ENCODE results near the gene TMSB10.
"Not testable (repeated sequence)": the region's sequence is repeated elsewhere in the genome, so short reads cannot be mapped to it uniquely, and the experiment has no call there.

The TMSB10 gene

DNA sequence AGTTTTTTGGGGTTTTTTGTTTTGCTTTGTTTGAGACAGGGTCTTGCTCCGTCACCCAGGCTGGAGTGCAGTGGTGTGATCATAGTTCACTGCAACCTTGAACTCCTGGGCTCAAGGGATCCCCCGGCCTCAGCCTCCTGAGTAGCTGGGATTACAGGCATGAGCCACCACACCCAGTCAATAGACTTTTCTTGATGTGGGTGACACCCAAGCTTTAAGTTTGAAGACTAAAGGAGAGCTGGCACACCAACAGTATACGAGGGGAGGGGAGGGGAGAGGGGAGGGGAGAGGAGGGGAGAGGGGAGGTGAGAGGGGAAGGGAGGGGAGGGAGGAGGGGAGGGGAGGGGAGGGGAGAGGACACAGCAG, 40.4 kb downstream of the TMSB10 start:
- H3K9me3 ChIP-seq (ENCODE audit: control insufficient read depth, insufficient read depth, low read length); H3K27me3 ChIP-seq (ENCODE audit: control insufficient read depth, insufficient read depth, low read length); H3K9ac ChIP-seq (ENCODE audit: low read depth, low read length); H3K4me1 ChIP-seq (ENCODE audit: control insufficient read depth, insufficient read depth, low read length); H3K4me3 ChIP-seq (ENCODE audit: low read depth, low read length); H3K36me3 ChIP-seq (ENCODE audit: control insufficient read depth, insufficient read depth, low read length): not testable (repeated sequence)

DNA sequence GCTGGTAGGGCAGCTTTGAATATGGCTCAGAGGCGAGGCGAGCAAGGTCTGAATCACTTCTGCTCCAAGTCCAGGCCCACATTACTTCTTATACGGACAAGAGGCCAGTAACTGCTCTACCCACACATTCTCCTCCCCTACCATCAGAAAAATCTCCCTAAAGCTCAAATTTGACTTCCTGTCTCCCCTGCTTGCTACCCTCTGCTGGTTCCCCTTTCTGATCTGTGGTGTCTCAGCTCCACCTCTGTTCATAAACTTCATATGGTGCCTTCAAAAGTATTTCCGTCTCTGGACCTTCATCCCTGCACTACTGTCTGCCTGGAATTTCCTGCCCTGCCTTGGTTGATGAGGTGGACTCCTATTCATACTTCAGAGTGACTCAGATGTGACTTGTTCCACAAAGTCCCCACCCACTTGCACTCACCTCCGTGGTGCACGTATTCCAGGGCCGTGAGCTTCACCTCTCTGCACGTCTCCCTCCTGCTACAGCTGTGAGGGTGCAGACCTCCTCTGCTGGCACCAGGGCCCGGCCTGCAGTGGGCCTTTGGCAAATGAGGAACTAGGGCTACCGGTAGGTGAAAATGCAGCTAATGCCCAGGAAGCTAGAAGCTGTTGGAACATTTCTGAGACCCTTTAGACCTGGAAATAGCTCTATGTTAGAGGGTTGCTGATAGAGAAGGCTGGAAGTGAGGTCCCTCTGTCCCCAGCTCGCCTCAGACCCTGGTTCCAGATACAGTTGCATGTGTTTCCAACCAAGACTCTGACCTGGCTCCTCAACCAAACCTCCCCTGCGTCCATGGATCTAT, 41.0 kb downstream of the TMSB10 start:
- Histone ChIP-seq H3K27me3 (ENCODE audit: control insufficient read depth, insufficient read depth, low read length) (no peaks in the 10 kb centered on the region), H3K9me3 (ENCODE audit: control insufficient read depth, insufficient read depth, low read length) (no peaks in the 10 kb centered on the region), H3K36me3 (ENCODE audit: control insufficient read depth, insufficient read depth, low read length) (no peaks in the 10 kb centered on the region), H3K4me1 (ENCODE audit: control insufficient read depth, insufficient read depth, low read length) (peaks cover 4% of the 10 kb centered on the region), H3K4me3 (ENCODE audit: low read depth, low read length) (no peak overlapping the region), H3K9ac (ENCODE audit: low read depth, low read length) (no peak overlapping the region)

DNA sequence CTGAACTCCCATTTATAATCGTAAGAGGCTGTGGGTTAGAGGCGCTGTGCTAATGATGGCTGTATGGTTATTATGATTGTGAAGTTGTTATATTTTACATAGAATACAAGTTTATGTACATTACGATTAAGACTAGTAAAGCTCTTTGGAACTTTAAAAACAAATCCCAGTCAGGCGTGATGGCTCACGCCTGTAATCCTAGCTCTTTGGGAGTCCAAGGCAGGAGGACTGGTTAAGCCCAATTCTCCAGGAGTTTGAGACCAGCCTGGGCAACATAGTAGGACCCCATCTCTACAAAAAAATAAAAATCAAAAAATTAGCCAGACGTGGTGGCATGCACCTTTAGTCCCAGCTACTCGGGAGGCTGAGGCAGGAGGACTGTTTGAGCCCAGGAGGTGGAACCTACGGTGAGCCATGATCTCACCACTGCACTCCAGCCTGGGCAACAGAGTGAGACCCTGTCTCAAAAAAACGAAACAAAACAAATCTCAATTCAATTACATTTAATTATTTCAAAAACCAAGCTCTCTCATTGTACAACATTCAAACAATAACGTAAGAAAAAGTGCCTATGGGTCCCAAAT, 41.6 kb downstream of the TMSB10 start:
- Histone ChIP-seq H3K36me3 (ENCODE audit: control insufficient read depth, insufficient read depth, low read length) (no peaks in the 10 kb centered on the region), H3K4me3 (ENCODE audit: low read depth, low read length) (no peak overlapping the region), H3K9ac (ENCODE audit: low read depth, low read length) (no peak overlapping the region), H3K9me3 (ENCODE audit: control insufficient read depth, insufficient read depth, low read length) (no peaks in the 10 kb centered on the region), H3K27me3 (ENCODE audit: control insufficient read depth, insufficient read depth, low read length) (no peaks in the 10 kb centered on the region), H3K4me1 (ENCODE audit: control insufficient read depth, insufficient read depth, low read length) (peaks cover 4% of the 10 kb centered on the region)

DNA sequence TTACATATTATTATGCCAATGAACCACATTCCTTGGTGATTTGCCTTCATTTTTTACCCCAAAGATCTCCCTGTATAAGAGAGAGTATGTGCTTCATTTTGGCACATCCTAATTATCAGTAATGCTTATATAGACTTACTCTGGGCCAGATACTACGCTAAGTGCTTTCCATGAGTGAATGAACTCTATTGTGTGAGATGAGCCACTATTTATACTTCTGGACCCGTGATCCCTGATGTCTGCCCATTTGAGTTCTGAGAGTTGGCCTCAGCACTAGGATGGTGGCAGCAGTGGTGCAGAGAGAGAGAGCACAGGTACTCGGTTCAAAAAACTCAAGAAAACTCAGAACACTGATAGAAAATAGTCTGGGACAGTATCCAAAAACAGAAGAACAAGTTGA, 48.1 kb downstream of the TMSB10 start:
- no peaks in the 10 kb centered on the region for H3K27me3 ChIP-seq (ENCODE audit: control insufficient read depth, insufficient read depth, low read length)
- no peaks in the 10 kb centered on the region for H3K9me3 ChIP-seq (ENCODE audit: control insufficient read depth, insufficient read depth, low read length)
- no peak overlapping the region for H3K4me3 ChIP-seq (ENCODE audit: low read depth, low read length)
- no peaks in the 10 kb centered on the region for H3K36me3 ChIP-seq (ENCODE audit: control insufficient read depth, insufficient read depth, low read length)
- peaks cover 7% of the 10 kb centered on the region for H3K4me1 ChIP-seq (ENCODE audit: control insufficient read depth, insufficient read depth, low read length)
- H3K9ac ChIP-seq (ENCODE audit: low read depth, low read length): no peak overlapping the region

DNA sequence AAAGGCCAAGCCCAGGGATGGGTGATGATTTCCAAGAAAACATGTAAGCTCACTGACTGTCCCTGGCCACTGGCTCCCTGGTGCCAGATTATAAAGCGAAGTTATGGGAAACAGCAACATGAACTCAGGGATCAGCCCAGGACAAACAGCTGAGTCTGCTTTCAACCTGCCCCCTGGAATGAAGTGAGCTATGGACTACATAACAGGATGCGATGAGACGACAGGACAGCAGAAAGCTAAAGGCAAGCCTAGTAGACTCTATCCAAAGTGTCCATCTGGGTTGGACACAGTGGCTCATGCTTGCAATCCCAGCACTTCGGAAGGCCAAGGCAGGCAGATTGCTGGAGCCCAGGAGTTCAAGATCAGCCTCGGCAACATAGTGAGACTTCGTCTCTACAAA, 48.9 kb downstream of the TMSB10 start:
- H3K36me3 ChIP-seq (ENCODE audit: control insufficient read depth, insufficient read depth, low read length): no peaks in the 10 kb centered on the region
- H3K4me3 ChIP-seq (ENCODE audit: low read depth, low read length): no peak overlapping the region
- H3K9me3 ChIP-seq (ENCODE audit: control insufficient read depth, insufficient read depth, low read length): no peaks in the 10 kb centered on the region
- H3K9ac ChIP-seq (ENCODE audit: low read depth, low read length): no peak overlapping the region
- H3K27me3 ChIP-seq (ENCODE audit: control insufficient read depth, insufficient read depth, low read length): no peaks in the 10 kb centered on the region
- H3K4me1 ChIP-seq (ENCODE audit: control insufficient read depth, insufficient read depth, low read length): peaks cover 14% of the 10 kb centered on the region
